ENCODE data around the gene PRPH2.

DNA sequence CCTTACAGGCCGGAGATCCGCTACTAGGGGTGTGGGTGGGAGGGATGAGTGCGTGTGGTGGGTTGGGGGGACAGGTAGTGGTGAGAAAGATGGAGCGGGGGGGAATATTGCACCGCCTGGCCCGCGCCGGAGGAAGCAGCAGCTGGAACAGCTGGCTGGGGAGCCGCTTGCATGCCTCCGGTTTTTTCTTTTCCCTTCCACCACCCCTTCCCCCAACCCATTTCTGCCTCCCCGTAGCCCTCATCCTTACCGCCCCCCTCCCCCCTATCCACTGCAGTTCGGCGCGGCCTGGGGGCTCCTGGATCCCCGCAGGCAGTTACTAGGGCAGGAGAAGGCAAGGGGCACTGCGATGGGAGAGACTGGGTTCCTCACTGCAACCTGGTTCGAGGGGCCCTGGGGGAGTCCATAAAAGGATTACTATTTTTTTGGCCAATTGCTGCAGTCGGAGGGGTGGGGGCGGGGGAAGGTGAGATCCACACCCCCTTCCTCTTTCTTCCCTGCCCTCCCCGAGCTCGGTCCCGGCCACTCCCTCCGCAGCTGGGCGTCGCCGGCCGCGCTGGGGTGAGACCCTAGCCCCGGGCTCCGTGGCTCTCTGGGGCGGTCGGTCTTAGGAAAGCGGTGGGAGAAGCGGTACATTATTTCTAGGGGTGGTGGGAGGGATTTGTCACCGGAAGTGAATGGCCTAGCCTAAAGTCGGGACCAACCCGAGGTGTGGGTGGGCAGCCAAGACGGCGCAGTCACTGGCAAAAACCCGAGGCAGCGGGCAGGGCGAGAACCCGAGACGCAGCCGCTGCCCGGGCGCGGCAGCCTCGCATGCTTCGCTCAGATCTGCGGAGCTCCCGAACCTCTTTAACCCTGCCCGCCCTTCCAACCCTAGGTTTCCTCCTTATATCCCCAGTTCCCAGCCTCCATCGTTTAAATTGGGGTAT is 24.3 kb upstream of the PRPH2 start:
- TF ChIP-seq, protein P1, sequence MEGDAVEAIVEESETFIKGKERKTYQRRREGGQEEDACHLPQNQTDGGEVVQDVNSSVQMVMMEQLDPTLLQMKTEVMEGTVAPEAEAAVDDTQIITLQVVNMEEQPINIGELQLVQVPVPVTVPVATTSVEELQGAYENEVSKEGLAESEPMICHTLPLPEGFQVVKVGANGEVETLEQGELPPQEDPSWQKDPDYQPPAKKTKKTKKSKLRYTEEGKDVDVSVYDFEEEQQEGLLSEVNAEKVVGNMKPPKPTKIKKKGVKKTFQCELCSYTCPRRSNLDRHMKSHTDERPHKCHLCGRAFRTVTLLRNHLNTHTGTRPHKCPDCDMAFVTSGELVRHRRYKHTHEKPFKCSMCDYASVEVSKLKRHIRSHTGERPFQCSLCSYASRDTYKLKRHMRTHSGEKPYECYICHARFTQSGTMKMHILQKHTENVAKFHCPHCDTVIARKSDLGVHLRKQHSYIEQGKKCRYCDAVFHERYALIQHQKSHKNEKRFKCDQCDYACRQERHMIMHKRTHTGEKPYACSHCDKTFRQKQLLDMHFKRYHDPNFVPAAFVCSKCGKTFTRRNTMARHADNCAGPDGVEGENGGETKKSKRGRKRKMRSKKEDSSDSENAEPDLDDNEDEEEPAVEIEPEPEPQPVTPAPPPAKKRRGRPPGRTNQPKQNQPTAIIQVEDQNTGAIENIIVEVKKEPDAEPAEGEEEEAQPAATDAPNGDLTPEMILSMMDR (IDR thresholded peaks at IDR 0.05; ENCODE audit: insufficient read depth, low read length, poor library complexity, severe bottlenecking), result no peak
- TF ChIP-seq EZH2phosphoT487 (conservative IDR thresholded peaks at IDR 0.05; ENCODE audit: low read length), result no peak

All from SU-DHL-6 (cell line).